ENCODE results near the gene CYCS.

GRCh38 chr7:25090374-25090773 lies 34.7 kb downstream of the CYCS start:
- TF ChIP-seq, protein P1, sequence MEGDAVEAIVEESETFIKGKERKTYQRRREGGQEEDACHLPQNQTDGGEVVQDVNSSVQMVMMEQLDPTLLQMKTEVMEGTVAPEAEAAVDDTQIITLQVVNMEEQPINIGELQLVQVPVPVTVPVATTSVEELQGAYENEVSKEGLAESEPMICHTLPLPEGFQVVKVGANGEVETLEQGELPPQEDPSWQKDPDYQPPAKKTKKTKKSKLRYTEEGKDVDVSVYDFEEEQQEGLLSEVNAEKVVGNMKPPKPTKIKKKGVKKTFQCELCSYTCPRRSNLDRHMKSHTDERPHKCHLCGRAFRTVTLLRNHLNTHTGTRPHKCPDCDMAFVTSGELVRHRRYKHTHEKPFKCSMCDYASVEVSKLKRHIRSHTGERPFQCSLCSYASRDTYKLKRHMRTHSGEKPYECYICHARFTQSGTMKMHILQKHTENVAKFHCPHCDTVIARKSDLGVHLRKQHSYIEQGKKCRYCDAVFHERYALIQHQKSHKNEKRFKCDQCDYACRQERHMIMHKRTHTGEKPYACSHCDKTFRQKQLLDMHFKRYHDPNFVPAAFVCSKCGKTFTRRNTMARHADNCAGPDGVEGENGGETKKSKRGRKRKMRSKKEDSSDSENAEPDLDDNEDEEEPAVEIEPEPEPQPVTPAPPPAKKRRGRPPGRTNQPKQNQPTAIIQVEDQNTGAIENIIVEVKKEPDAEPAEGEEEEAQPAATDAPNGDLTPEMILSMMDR (IDR thresholded peaks at IDR 0.05) = no peak
- TF ChIP-seq NFE2L2 (conservative IDR thresholded peaks at IDR 0.05; ENCODE audit: low read length) (no peak), CEBPB (IDR thresholded peaks at IDR 0.05) (no peak), EP300 (IDR thresholded peaks at IDR 0.05) (no peak), CBX2 (IDR thresholded peaks at IDR 0.05; ENCODE audit: borderline replicate concordance, low read depth) (no peak), MAZ (IDR thresholded peaks at IDR 0.05; ENCODE audit: borderline replicate concordance, low read depth, low read length) (no peak), REST (IDR thresholded peaks at IDR 0.05) (no peak), POLR2AphosphoS2 (conservative IDR thresholded peaks at IDR 0.05; ENCODE audit: low read length) (no peak), POLR2A (IDR thresholded peaks at IDR 0.05; ENCODE audit: low read length) (no peak), ATOH8 (CRISPR knock-in tag; IDR thresholded peaks at IDR 0.05; ENCODE audit: low read depth) (no peak), RARB (CRISPR knock-in tag; IDR thresholded peaks at IDR 0.05) (no peak), HDAC2 (IDR thresholded peaks at IDR 0.05) (no peak)

Data from A549 (cell line).